Breast epithelium (tissue), 4 donors: ENCODE measurements around the gene MPRIP. TPM values are rescaled to one million over a fixed set of nuclear protein-coding genes. Genes with fewer than 3 reads are reported as not detected.

Experiments
- DNase-seq, 2 donors: peaks; one replicate each; pipeline ENCODE4 v3.0.0-alpha.2; 2019; ENCODE audit warnings: low spot score in 2 of 2
- H3K27ac ChIP-seq, 2 donors: fragments of 200-600 bp; sonication (generic) in 1 of 2; one replicate each; pipeline ENCODE4 v1.5.1; 2016 to 2019; ENCODE audit warnings: mild to moderate bottlenecking in 1 of 2
- H3K27me3 ChIP-seq, 2 donors: fragments of 200-600 bp; sonication (generic) in 1 of 2; one replicate each; pipeline versions ENCODE4 v1.5.1 to v1.6.0; 2017 to 2019; ENCODE audit warnings: control low read depth in 1 of 2, mild to moderate bottlenecking in 1 of 2
- H3K36me3 ChIP-seq: fragments of 200-600 bp; one replicate; pipeline ENCODE4 v1.5.1; 2019
- H3K4me1 ChIP-seq, 2 donors: fragments of 200-600 bp; sonication (generic); one replicate each; pipeline ENCODE4 v1.5.1; 2016 to 2019; ENCODE audit warnings: control low read depth in 1 of 2
- H3K4me3 ChIP-seq, 3 donors: fragments of 200-600 bp; sonication (generic); 1 replicate in 2 of 3; 2 replicates in 1 of 3; pipeline ENCODE4 v1.5.1; 2016 to 2019; ENCODE audit warnings: mild to moderate bottlenecking in 3 of 3, moderate library complexity in 2 of 3
- H3K9me3 ChIP-seq, 2 donors: fragments of 200-600 bp; sonication (generic) in 1 of 2; one replicate each; pipeline ENCODE4 v1.5.1; 2016 to 2019; ENCODE audit warnings: control low read depth in 1 of 2
- CTCF ChIP-seq, 3 donors: fragments of 450-650 bp; IDR thresholded peaks; one replicate each; pipeline ENCODE4 v1.5.1; 2016 to 2017; ENCODE audit warnings: antibody characterized with exemption in 3 of 3, mild to moderate bottlenecking in 3 of 3, moderate library complexity in 3 of 3
- POLR2A ChIP-seq: fragments of 450-650 bp; IDR thresholded peaks from one replicate; pipeline ENCODE4 v1.6.1; 2016; ENCODE audit warnings: antibody characterized with exemption, mild to moderate bottlenecking, moderate library complexity
- POLR2AphosphoS5 ChIP-seq, 3 donors: sonication (generic); formaldehyde crosslinking; IDR thresholded peaks; one replicate each; pipeline ENCODE4 v1.6.1; 2017; ENCODE audit warnings: antibody characterized with exemption in 3 of 3
- intact Hi-C: fragments of 100-400 bp; cut with DNase I; formaldehyde crosslinking; loops from one replicate; pipeline ENCODE4 v1.15.1; 2023; ENCODE audit warnings: low total_unique reads
- total RNA-seq, 3 donors: library from RNA; depleted of rRNA; stranded (reverse); fragments of >200 nt; gene quantifications; one replicate each; pipeline ENCODE4 v1.1.0, GENCODE V29; 2016

Gene MPRIP
- total RNA-seq, 3 donors from 2014 or later, result 93.1 to 136 (median 124) TPM

GRCh38 chr17:17112628-17113200 is 70.5 kb downstream of the MPRIP start:
- TF ChIP-seq POLR2AphosphoS5 (IDR thresholded peaks at IDR 0.05) (peak in 1 of 3 donors; percentile 13), CTCF (IDR thresholded peaks at IDR 0.05) (no peak), POLR2A (no peak)
- H3K27ac ChIP-seq, result peak overlapping the region in 1 of 2 donors; percentile 48
- H3K4me3 ChIP-seq, result no peak overlapping the region
- no peak for DNase-seq
- intact Hi-C loops, result no loop called here
- no peaks in the 10 kb centered on the region for H3K9me3 ChIP-seq
- peaks cover 11 to 36% of the 10 kb centered on the region in 2 donors for H3K4me1 ChIP-seq
- H3K27me3 ChIP-seq, result no peaks in the 10 kb centered on the region
- no peaks in the 10 kb centered on the region for H3K36me3 ChIP-seq

- Histone ChIP-seq H3K9me3 (no peaks in the 10 kb centered on the region), H3K4me1 (peaks cover 11 to 29% of the 10 kb centered on the region in 2 donors), H3K27me3 (no peaks in the 10 kb centered on the region), H3K36me3 (no peaks in the 10 kb centered on the region), H3K27ac (peak overlapping the region; percentile 58 to 68), H3K4me3 (no peak overlapping the region)
- TF ChIP-seq CTCF (IDR thresholded peaks at IDR 0.05) (no peak), POLR2A (no peak), POLR2AphosphoS5 (IDR thresholded peaks at IDR 0.05) (no peak)
- intact Hi-C loops, result no loop called here
- no peak for DNase-seq
Observed at GRCh38 chr17:17114592-17115225, 72.5 kb downstream of the MPRIP start.

- no peaks in the 10 kb centered on the region for H3K27me3 ChIP-seq
- no peaks in the 10 kb centered on the region for H3K9me3 ChIP-seq
- H3K4me3 ChIP-seq, result no peak overlapping the region
- TF ChIP-seq CTCF (IDR thresholded peaks at IDR 0.05) (no peak), POLR2A (no peak), POLR2AphosphoS5 (IDR thresholded peaks at IDR 0.05) (no peak)
- intact Hi-C loops, result no loop called here
- H3K27ac ChIP-seq, result peak overlapping the region; percentile 58 to 68
- H3K4me1 ChIP-seq, result peaks cover 11 to 35% of the 10 kb centered on the region in 2 donors
- DNase-seq, result no peak
- no peaks in the 10 kb centered on the region for H3K36me3 ChIP-seq
Observed at GRCh38 chr17:17115620-17116019, 73.4 kb downstream of the MPRIP start.

GRCh38 chr17:17116406-17116805 is 74.1 kb downstream of the MPRIP start:
- intact Hi-C loops, result no loop called here
- Histone ChIP-seq H3K4me1 (peaks cover 11 to 41% of the 10 kb centered on the region in 2 donors), H3K36me3 (no peaks in the 10 kb centered on the region), H3K27ac (peak overlapping the region in 1 of 2 donors; percentile 56), H3K9me3 (no peaks in the 10 kb centered on the region), H3K27me3 (no peaks in the 10 kb centered on the region), H3K4me3 (no peak overlapping the region)
- no peak for TF ChIP-seq POLR2A
- TF ChIP-seq CTCF (IDR thresholded peaks at IDR 0.05), result no peak
- TF ChIP-seq POLR2AphosphoS5 (IDR thresholded peaks at IDR 0.05), result no peak
- DNase-seq, result no peak

GRCh38 chr17:17117923-17118322 is 75.7 kb downstream of the MPRIP start:
- no peak for DNase-seq
- no peaks in the 10 kb centered on the region for H3K9me3 ChIP-seq
- H3K27ac ChIP-seq, result no peak overlapping the region
- no peak for TF ChIP-seq POLR2A
- no peak for TF ChIP-seq POLR2AphosphoS5 (IDR thresholded peaks at IDR 0.05)
- TF ChIP-seq CTCF (IDR thresholded peaks at IDR 0.05), result no peak
- no peak overlapping the region for H3K4me3 ChIP-seq
- peaks cover 11 to 41% of the 10 kb centered on the region in 2 donors for H3K4me1 ChIP-seq
- H3K27me3 ChIP-seq, result no peaks in the 10 kb centered on the region
- intact Hi-C loops, result no loop called here
- H3K36me3 ChIP-seq, result no peaks in the 10 kb centered on the region
